AG09319 (cell line): ENCODE measurements around the gene DSTN.

ENCODE experiments used
- DNase-seq: peaks from one replicate; pipeline ENCODE4 v3.0.0-alpha.2; 2010; ENCODE audit warnings: low read depth; ENCODE audit errors: extremely low read depth
- CTCF ChIP-seq: IDR thresholded peaks from 2 replicates; pipeline ENCODE4 v1.5.1; 2011; ENCODE audit warnings: low read depth, mild to moderate bottlenecking, inconsistent platforms, low read length, moderate library complexity

Gene DSTN

GRCh38 chr20:17635332-17636244 lies 65.7 kb downstream of the DSTN start:
- no peak for TF ChIP-seq CTCF
- no peak for DNase-seq

- peak; percentile 31 for TF ChIP-seq CTCF
- DNase-seq = no peak
Measured at GRCh38 chr20:17636523-17637412, 66.9 kb downstream of the DSTN start.

- no peak for DNase-seq
- no peak for TF ChIP-seq CTCF
Measured at GRCh38 chr20:17637413-17637780, 67.5 kb downstream of the DSTN start.

GRCh38 chr20:17637985-17638640 lies 68.2 kb downstream of the DSTN start:
- DNase-seq = no peak
- TF ChIP-seq CTCF = no peak

DNA sequence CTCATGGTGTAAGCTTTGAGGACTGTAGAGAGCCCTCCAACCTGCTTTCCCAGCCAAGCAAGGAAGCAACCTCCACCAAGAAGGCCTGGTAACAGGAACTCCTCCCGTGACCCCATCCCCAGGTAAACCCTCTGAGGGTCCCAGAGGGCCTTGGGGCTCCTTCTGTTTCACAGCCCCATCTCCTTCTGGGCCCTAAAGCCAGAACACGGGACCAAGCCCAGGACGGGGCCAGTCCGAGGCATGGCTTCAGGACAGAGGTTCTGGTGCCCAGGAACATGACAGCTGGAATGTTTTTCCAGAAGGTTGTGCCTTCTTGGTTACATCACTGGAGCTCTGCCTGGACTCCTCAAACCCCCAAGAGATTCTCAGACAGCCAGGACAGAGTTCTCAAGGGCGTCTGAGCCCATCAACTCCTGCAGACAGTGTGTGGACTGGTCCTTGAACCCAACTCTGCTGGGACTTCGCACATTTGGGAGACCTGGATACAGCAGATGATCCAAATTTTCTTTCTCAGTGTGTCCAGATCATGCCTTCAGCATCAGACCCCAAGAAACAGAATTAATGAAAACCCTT lies 69.0 kb downstream of the DSTN start:
- no peak for DNase-seq

More for the DNA sequence above, 69.0 kb downstream of the DSTN start:
- no peak for TF ChIP-seq CTCF
